Neural progenitor cell (in vitro differentiated cells): ENCODE data around the gene HDAC5.

Experiments
- CTCF ChIP-seq: fragments of 200-600 bp; sonication (generic); IDR thresholded peaks from 2 replicates; pipeline ENCODE4 v1.5.1; 2017; ENCODE audit warnings: antibody characterized with exemption, mild to moderate bottlenecking
- EZH2 ChIP-seq: fragments of 200-600 bp; sonication (generic); IDR thresholded peaks from 2 replicates; pipeline ENCODE4 v1.6.1; 2017; ENCODE audit warnings: antibody characterized with exemption, mild to moderate bottlenecking, moderate library complexity
- EZH2phosphoT487 ChIP-seq: fragments of 200-600 bp; sonication (generic); IDR thresholded peaks from 2 replicates; pipeline ENCODE4 v1.6.1; 2017; ENCODE audit warnings: antibody characterized with exemption

- no peak for TF ChIP-seq EZH2
- no peak for TF ChIP-seq CTCF
- TF ChIP-seq EZH2phosphoT487, result no peak
Measured at GRCh38 chr17:44132275-44132821, 8.9 kb upstream of the HDAC5 start.
